GM10248 (cell line): Measurements from ENCODE around the gene SOWAHB.

Experiments used
- CTCF ChIA-PET: fragments of 300-600 bp; sonication (Branson Sonifier 250); formaldehyde crosslinking; extraction: SDS; loops from one replicate; lab custom pipeline; 2021; ENCODE audit warnings: antibody characterized with exemption; lab: Yijun Ruan, JAX
- POLR2A ChIA-PET: fragments of 350-650 bp; sonication (Branson Sonifier 250); formaldehyde crosslinking; extraction: SDS; loops from one replicate; lab custom pipeline; 2020; ENCODE audit warnings: antibody characterized with exemption; lab: Yijun Ruan, JAX
- DNase-seq: peaks from one replicate; pipeline ENCODE4 v3.0.0; 2012; ENCODE audit errors: extremely low spot score
- CTCF ChIP-seq: IDR thresholded peaks from 2 replicates; pipeline ENCODE4 v1.5.1; 2012; ENCODE audit warnings: mild to moderate bottlenecking, low read depth; ENCODE audit errors: extremely low read depth, missing control alignments, control extremely low read depth

SOWAHB gene, protein sequence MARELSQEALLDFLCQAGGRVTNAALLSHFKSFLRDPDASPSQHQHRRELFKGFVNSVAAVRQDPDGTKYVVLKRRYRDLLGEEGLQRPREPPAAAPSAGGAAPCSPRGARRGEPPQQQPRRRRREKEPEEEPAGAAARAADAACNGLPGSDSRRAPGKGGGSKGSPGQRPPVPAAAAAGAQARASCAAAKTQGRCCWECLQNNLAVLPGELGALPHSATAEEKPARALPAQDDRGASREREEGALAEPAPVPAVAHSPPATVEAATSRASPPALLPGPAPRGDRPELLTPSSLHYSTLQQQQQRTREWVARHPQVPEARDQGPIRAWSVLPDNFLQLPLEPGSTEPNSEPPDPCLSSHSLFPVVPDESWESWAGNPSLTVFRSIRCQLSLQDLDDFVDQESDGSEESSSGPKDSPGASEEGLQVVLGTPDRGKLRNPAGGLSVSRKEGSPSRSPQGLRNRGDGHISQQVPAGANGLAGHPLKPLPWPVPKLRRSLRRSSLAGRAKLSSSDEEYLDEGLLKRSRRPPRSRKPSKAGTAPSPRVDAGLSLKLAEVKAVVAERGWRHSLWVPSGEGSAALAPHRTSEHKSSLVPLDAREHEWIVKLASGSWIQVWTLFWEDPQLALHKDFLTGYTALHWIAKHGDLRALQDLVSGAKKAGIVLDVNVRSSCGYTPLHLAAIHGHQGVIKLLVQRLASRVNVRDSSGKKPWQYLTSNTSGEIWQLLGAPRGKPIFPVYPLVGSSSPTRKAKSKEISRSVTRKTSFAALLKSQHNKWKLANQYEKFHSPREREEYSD

GRCh38 chr4:76897536-76898384, at the start of gene SOWAHB:
Gene SOWAHB (minus strand): TSS chr4:76898144. CDS start chr4:76897849, 295 bp downstream.
- CTCF ChIA-PET = interaction anchor here (1.3 to 2.1 kb wide), 4 partner anchors 9 to 12 kb away, joined by 3 to 6 read pairs (median 5); no protein-coding TSS in a partner anchor
- DNase-seq = peak; percentile 40
- TF ChIP-seq CTCF = no peak
- POLR2A ChIA-PET = no interaction called here

DNA sequence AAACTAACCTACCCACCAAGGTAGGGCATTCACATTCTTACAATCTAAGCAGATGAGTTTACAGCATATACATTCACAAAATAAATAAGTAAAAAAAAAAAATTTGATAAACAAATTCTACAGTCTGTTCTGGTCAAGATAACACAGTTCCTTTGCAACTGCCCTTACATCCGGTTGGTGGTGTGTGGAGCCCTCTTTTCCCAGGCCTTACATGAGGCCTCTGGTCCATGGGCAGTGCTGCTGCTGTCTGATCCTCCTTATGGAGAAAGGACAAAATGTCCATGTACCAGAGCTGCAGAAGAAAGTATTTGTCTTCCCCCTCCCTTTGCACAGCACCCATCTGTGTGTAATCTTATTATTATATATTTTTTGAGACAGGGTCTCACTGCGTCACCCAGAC, 49.4 kb upstream of the SOWAHB start:
- no peak for TF ChIP-seq CTCF
- no peak for DNase-seq
- ChIA-PET POLR2A (no interaction called here), CTCF (interaction anchor here (1.5 kb wide), 1 partner anchor 11 kb away, joined by 3 read pairs; no protein-coding TSS in a partner anchor)

GRCh38 chr4:76943790-76944189, 45.8 kb upstream of the SOWAHB start:
- ChIA-PET POLR2A (no interaction called here), CTCF (no interaction called here)
- TF ChIP-seq CTCF = no peak
- DNase-seq = no peak

DNA sequence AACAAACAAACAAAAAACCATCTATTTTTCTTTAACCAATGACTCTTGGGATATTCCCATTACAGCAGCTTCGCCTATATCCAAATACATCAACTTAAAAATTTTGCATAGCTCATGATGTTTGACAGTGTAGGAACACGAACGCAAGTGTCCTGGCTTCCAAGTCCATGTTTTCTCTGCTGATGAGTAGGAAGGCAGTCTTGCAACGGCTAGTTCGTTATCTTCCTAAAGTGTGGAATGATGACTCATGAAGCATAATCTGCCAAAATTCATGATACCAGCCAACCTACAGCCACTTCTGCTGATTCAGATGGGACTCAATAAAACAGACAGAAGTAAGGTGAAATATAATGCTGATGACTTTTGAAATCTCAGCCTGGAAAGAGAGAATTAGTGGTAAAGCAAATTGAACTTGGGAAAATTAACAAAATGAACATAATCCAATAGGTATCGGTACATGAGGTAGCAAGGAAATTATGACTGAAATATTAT, 45.2 kb upstream of the SOWAHB start:
- no peak for TF ChIP-seq CTCF
- no peak for DNase-seq
- ChIA-PET POLR2A (no interaction called here), CTCF (no interaction called here)

DNA sequence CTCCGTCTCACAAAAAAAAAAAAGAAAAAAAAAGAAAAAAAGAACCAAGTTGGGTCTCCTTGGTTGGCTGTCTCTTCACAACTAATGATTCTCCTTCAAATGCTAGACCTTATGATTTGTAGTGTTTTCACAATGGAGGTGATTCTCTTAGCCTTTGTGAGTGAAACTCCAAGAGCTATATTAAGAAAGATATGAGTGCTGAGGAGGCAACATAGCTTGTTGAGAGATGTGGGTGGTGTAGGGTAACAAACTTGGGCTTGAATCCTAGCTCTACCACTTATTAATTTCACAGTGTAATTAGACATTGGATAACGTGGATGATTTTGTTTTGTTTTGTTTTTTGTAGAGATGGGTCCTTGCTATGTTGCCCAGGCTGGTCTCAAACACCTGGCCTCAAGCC, 41.2 kb upstream of the SOWAHB start:
- ChIA-PET POLR2A (no interaction called here), CTCF (no interaction called here)
- no peak for DNase-seq
- no peak for TF ChIP-seq CTCF

DNA sequence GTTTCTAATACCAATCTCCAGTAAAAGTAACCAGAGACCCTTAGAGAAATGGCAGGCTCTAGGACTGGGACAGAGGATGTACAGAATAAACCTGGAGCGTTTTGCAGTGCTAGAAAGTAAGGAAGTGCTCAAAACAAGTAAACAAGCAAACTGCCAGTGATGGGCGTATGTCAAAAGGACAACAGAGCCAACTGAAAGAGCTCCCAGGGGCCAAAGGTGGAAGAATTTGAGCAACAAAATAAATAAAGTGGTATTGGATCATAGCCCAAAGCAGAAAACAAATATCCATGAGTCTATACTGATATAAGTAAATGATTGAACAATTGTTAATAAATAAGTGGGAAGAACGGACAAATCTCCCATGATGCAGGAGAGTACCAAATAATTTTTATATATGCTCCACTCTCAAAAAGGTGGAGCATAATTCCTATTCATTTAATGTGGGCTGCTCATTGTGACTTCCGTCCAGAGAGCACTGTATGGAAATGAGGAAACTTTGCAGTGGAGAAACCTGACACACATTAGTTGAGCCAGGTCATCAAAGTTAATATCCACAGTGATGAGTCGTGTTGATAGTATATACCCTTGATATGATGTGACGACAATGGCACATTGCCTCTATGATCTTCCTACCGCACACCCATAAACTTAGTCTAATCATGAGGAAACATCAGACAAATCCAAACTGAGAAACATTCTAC, 33.8 kb upstream of the SOWAHB start:
- TF ChIP-seq CTCF = no peak
- ChIA-PET POLR2A (no interaction called here), CTCF (no interaction called here)
- no peak for DNase-seq
